Superior temporal gyrus (tissue), 1 donor: ENCODE results near the gene SPNS3.

ENCODE experiments used
- DNase-seq: peaks from one replicate; pipeline ENCODE4 v3.0.0-alpha.2; 2016; ENCODE audit errors: extremely low spot score

Gene SPNS3

DNA sequence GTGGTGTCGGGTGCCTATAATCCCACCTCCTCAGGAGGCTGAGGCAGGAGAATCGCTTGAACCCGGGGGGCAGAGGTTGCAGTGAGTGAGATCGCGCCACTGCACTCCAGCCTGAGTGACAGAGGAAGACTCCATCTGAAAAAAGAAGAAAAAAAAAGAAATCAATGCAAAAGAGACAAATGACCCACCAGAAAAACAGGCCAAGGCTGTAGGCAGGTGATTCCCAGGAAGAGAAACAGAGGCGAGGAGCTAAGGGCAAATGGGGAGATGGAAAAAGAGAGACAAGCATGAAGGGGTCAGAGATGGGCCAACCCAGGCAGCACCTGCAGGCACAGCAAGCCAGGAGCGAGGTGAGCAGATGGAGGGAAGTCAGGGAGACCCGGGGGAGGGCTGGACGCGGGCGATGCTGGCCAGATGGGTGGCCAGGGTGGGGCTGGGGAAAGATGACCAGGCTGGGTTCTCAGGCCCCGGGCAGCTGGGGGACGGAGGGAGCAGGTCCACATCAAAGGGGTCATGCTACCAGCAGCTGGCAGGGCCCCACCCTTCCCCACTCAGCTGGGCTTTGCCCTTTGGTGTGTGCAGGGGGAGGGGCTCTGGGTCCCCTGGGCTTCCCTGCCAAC is 95.9 kb downstream of the SPNS3 start:
- DNase-seq, result no peak

- no peak for DNase-seq
Measured at GRCh38 chr17:4530799-4531730, 97.3 kb downstream of the SPNS3 start.

- no peak for DNase-seq
Measured at GRCh38 chr17:4531988-4532736, 98.4 kb downstream of the SPNS3 start.

DNA sequence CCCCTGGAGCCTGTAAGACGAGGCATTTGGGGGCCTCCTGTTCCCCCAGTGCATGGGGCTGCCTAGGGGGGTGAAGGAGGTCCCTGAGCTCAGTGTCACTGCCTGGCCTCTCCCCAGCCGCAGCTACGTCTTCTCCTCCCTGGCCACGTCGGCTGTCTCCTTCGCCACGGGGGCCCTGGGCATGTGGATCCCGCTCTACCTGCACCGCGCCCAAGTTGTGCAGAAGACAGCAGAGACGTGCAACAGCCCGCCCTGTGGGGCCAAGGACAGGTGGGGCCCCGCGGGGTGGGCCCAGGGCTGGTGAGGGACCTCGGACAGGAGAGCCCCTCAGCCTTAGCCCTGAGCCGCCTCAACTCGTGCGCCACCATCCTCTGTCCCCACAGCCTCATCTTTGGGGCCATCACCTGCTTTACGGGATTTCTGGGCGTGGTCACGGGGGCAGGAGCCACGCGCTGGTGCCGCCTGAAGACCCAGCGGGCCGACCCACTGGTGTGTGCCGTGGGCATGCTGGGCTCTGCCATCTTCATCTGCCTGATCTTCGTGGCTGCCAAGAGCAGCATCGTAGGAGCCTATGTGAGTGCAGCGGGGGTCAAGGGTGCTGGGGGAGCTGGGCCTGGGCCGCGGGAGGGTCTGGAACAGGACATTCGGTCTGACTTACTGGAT is 99.3 kb downstream of the SPNS3 start:
- no peak for DNase-seq

GRCh38 chr17:4533523-4534504 is 100.1 kb downstream of the SPNS3 start:
- peak; percentile 95 for DNase-seq

- peak; percentile 60 for DNase-seq
Measured at GRCh38 chr17:4534515-4534914, 100.8 kb downstream of the SPNS3 start.

- peak; percentile 20 for DNase-seq
Measured at GRCh38 chr17:4534928-4535666, 101.4 kb downstream of the SPNS3 start.

DNA sequence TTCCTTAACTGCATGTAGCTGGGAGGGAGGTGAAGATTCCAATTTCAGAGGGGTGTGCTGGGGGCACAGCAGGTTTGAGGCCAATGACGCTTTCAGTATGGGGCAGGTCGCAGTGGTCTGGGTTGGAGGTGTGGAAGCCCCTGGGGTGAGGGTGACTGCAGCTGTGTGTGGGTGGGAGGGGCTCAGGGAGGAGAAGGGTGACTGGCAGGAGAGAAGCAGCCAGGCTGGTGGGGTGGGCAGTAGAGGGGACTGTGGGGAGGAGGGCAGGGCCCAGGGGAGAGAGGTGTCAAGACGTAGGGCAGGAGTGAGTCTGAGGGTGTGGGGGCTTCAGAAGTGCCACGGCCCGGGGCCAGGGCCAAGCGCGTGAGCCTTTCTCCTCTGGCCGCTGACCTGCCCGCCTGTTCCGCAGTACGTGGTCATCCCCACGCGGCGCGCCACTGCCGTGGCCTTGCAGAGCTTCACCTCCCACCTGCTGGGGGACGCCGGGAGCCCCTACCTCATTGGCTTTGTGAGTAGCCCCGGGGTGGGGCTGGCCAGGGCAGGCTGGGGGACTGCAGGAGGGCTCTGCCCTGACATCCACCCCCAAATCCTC is 102.0 kb downstream of the SPNS3 start:
- no peak for DNase-seq

GRCh38 chr17:4536259-4536741 is 102.6 kb downstream of the SPNS3 start:
- DNase-seq, result no peak

DNA sequence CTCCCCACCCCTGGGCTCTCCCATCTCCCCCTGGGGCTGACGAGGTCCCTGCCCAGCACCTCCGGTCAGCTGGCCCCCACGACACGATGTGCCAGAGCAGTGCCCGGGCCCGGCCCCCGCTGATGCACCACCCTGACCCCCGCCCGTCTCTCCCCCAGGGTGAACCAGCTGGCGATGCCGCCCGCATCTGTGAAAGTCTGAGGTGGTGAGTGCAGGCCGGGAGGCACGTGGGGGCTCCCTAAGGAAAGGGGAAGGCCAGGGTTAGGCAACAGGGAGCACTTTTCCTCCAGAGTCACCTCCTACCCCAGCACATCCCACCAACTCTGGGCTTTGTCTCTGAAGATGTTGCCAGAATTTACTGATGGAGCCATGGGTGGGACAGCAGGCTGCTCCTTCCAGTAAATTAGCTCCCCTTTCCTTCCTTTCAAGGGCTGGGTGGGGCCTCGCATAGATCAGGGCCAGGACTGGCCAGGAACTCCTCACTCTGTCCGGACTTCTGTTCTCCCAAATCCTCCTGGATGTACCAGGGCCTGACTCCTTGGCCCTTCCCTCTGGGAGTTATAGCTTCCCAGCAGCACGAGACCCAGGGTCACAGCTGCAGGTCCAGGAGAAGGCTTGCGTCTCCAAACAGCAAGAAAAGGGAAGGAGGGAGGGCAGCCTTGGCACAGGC is 103.1 kb downstream of the SPNS3 start:
- DNase-seq, result no peak
